BLaER1 (cell line): ENCODE results near the gene EPHB3.

Source experiments
- H3K27ac ChIP-seq: shearing (Covaris generic); formaldehyde crosslinking; 2 replicates; pipeline ENCODE4 v1.8.1; 2022
- H3K27me3 ChIP-seq: shearing (Covaris generic); formaldehyde crosslinking; 2 replicates; pipeline ENCODE4 v1.8.1; 2022
- H3K36me3 ChIP-seq: shearing (Covaris generic); formaldehyde crosslinking; 2 replicates; pipeline ENCODE4 v1.8.1; 2022
- H3K4me1 ChIP-seq: shearing (Covaris generic); formaldehyde crosslinking; 2 replicates; pipeline ENCODE4 v1.8.1; 2022
- H3K4me2 ChIP-seq: shearing (Covaris generic); formaldehyde crosslinking; 2 replicates; pipeline ENCODE4 v1.8.1; 2022
- H3K4me3 ChIP-seq: shearing (Covaris generic); formaldehyde crosslinking; 2 replicates; pipeline ENCODE4 v1.8.1; 2022
- H3K9ac ChIP-seq: shearing (Covaris generic); formaldehyde crosslinking; 2 replicates; pipeline ENCODE4 v1.8.1; 2022
- H3K9me3 ChIP-seq: shearing (Covaris generic); formaldehyde crosslinking; 2 replicates; pipeline ENCODE4 v1.8.1; 2022
- H4K20me1 ChIP-seq: shearing (Covaris generic); formaldehyde crosslinking; 2 replicates; pipeline ENCODE4 v1.8.1; 2022
- Cebpa-rat ChIP-seq: shearing (Covaris generic); IDR thresholded peaks from 2 replicates; pipeline ENCODE4 v1.8.1; 2022

The EPHB3 gene

GRCh38 chr3:184543256-184543655 lies 18.3 kb upstream of the EPHB3 start:
- no peak for TF ChIP-seq Cebpa-rat
- peaks cover 14% of the 10 kb centered on the region for H3K27me3 ChIP-seq
- no peaks in the 10 kb centered on the region for H4K20me1 ChIP-seq
- H3K27ac ChIP-seq = no peak overlapping the region
- no peaks in the 10 kb centered on the region for H3K36me3 ChIP-seq
- no peak overlapping the region; the same call in 1 of the 2 replicates for H3K4me2 ChIP-seq
- no peak overlapping the region for H3K4me3 ChIP-seq
- H3K9ac ChIP-seq = no peak overlapping the region
- H3K4me1 ChIP-seq = peaks cover 11% of the 10 kb centered on the region; the same call in 1 of the 2 replicates
- no peaks in the 10 kb centered on the region for H3K9me3 ChIP-seq

GRCh38 chr3:184543843-184544512 lies 17.6 kb upstream of the EPHB3 start:
- Histone ChIP-seq H3K9me3 (no peaks in the 10 kb centered on the region), H3K9ac (no peak overlapping the region), H3K4me3 (no peak overlapping the region), H3K27me3 (peaks cover 6% of the 10 kb centered on the region), H3K36me3 (no peaks in the 10 kb centered on the region), H3K27ac (no peak overlapping the region), H4K20me1 (no peaks in the 10 kb centered on the region), H3K4me1 (peaks cover 11% of the 10 kb centered on the region; the same call in 1 of the 2 replicates), H3K4me2 (peak overlapping the region; percentile 62)
- no peak for TF ChIP-seq Cebpa-rat

- Histone ChIP-seq H3K9me3 (no peaks in the 10 kb centered on the region), H3K27ac (no peak overlapping the region), H3K4me3 (no peak overlapping the region), H3K27me3 (peaks cover 1% of the 10 kb centered on the region; the same call in 1 of the 2 replicates), H3K9ac (no peak overlapping the region), H3K4me1 (peaks cover 11% of the 10 kb centered on the region; the same call in 1 of the 2 replicates), H3K4me2 (no peak overlapping the region), H4K20me1 (no peaks in the 10 kb centered on the region), H3K36me3 (no peaks in the 10 kb centered on the region)
- TF ChIP-seq Cebpa-rat = no peak
These were observed 17.1 kb upstream of the EPHB3 start for GRCh38 chr3:184544513-184544861.

- Histone ChIP-seq H3K9ac (no peak overlapping the region), H4K20me1 (no peaks in the 10 kb centered on the region), H3K27me3 (no peaks in the 10 kb centered on the region), H3K4me2 (no peak overlapping the region; the same call in 1 of the 2 replicates), H3K36me3 (no peaks in the 10 kb centered on the region), H3K4me3 (no peak overlapping the region), H3K4me1 (peaks cover 11% of the 10 kb centered on the region; the same call in 1 of the 2 replicates), H3K9me3 (no peaks in the 10 kb centered on the region), H3K27ac (no peak overlapping the region)
- no peak for TF ChIP-seq Cebpa-rat
These were observed 15.8 kb upstream of the EPHB3 start for GRCh38 chr3:184545769-184546168.

- Histone ChIP-seq H3K27ac (no peak overlapping the region), H3K9ac (no peak overlapping the region), H3K4me3 (no peak overlapping the region), H3K36me3 (no peaks in the 10 kb centered on the region), H3K9me3 (no peaks in the 10 kb centered on the region), H4K20me1 (no peaks in the 10 kb centered on the region), H3K27me3 (no peaks in the 10 kb centered on the region), H3K4me1 (peaks cover 11% of the 10 kb centered on the region; the same call in 1 of the 2 replicates), H3K4me2 (no peak overlapping the region; the same call in 1 of the 2 replicates)
- TF ChIP-seq Cebpa-rat = no peak
These were observed 15.3 kb upstream of the EPHB3 start for GRCh38 chr3:184546252-184546651.

- Histone ChIP-seq H4K20me1 (no peaks in the 10 kb centered on the region), H3K27ac (no peak overlapping the region), H3K36me3 (no peaks in the 10 kb centered on the region), H3K4me1 (peaks cover 3% of the 10 kb centered on the region; the same call in 1 of the 2 replicates), H3K4me2 (no peak overlapping the region), H3K27me3 (no peaks in the 10 kb centered on the region), H3K4me3 (no peak overlapping the region), H3K9me3 (no peaks in the 10 kb centered on the region), H3K9ac (no peak overlapping the region)
- no peak for TF ChIP-seq Cebpa-rat
These were observed 11.6 kb upstream of the EPHB3 start for GRCh38 chr3:184549796-184550577.

GRCh38 chr3:184551103-184551502 lies 10.5 kb upstream of the EPHB3 start:
- Histone ChIP-seq H3K4me2 (no peak overlapping the region), H3K4me3 (no peak overlapping the region), H4K20me1 (no peaks in the 10 kb centered on the region), H3K4me1 (peaks cover 3% of the 10 kb centered on the region; the same call in 1 of the 2 replicates), H3K27me3 (no peaks in the 10 kb centered on the region), H3K9me3 (no peaks in the 10 kb centered on the region), H3K9ac (no peak overlapping the region), H3K36me3 (no peaks in the 10 kb centered on the region), H3K27ac (no peak overlapping the region)
- no peak for TF ChIP-seq Cebpa-rat

- H3K36me3 ChIP-seq = no peaks in the 10 kb centered on the region
- H3K9me3 ChIP-seq = no peaks in the 10 kb centered on the region
- H4K20me1 ChIP-seq = no peaks in the 10 kb centered on the region
- no peaks in the 10 kb centered on the region for H3K4me1 ChIP-seq
- no peak overlapping the region for H3K9ac ChIP-seq
- H3K27ac ChIP-seq = no peak overlapping the region
- H3K27me3 ChIP-seq = no peaks in the 10 kb centered on the region
- H3K4me2 ChIP-seq = no peak overlapping the region
- no peak overlapping the region for H3K4me3 ChIP-seq
- TF ChIP-seq Cebpa-rat = no peak
These were observed 9.8 kb upstream of the EPHB3 start for GRCh38 chr3:184551614-184552256.

- H3K36me3 ChIP-seq = no peaks in the 10 kb centered on the region
- H3K27me3 ChIP-seq = no peaks in the 10 kb centered on the region
- no peaks in the 10 kb centered on the region for H4K20me1 ChIP-seq
- TF ChIP-seq Cebpa-rat = no peak
- no peak overlapping the region for H3K9ac ChIP-seq
- no peaks in the 10 kb centered on the region for H3K9me3 ChIP-seq
- no peak overlapping the region for H3K4me2 ChIP-seq
- no peaks in the 10 kb centered on the region for H3K4me1 ChIP-seq
- no peak overlapping the region for H3K4me3 ChIP-seq
- H3K27ac ChIP-seq = no peak overlapping the region
These were observed 9.3 kb upstream of the EPHB3 start for GRCh38 chr3:184552296-184552695.

GRCh38 chr3:184552863-184553262 lies 8.7 kb upstream of the EPHB3 start:
- H3K4me3 ChIP-seq = no peak overlapping the region
- no peak overlapping the region for H3K4me2 ChIP-seq
- H3K27me3 ChIP-seq = no peaks in the 10 kb centered on the region

More at GRCh38 chr3:184552863-184553262, 8.7 kb upstream of the EPHB3 start:
- H3K4me1 ChIP-seq = no peaks in the 10 kb centered on the region
- no peak for TF ChIP-seq Cebpa-rat
- H3K9me3 ChIP-seq = no peaks in the 10 kb centered on the region
- H4K20me1 ChIP-seq = no peaks in the 10 kb centered on the region
- no peaks in the 10 kb centered on the region for H3K36me3 ChIP-seq
- no peak overlapping the region for H3K27ac ChIP-seq
- no peak overlapping the region for H3K9ac ChIP-seq
